NT2/D1 (cell line): Measurements from ENCODE around the gene ZNF358.

ENCODE experiments used
- DNase-seq: peaks from one replicate; pipeline ENCODE4 v3.0.0-alpha.2; 2011; ENCODE audit warnings: low read depth, low spot score
- H3K27me3 ChIP-seq: 2 replicates; pipeline ENCODE4 v1.6.0; 2011; ENCODE audit warnings: mild to moderate bottlenecking; ENCODE audit not compliant: insufficient read length, insufficient read depth
- H3K36me3 ChIP-seq: 2 replicates; pipeline ENCODE4 v1.6.1; 2011; ENCODE audit warnings: mild to moderate bottlenecking, low read length, mixed read lengths; ENCODE audit not compliant: insufficient read depth, insufficient read length
- H3K4me1 ChIP-seq: 2 replicates; pipeline ENCODE4 v1.5.1; 2011; ENCODE audit not compliant: insufficient read depth, insufficient read length
- H3K4me3 ChIP-seq: 2 replicates; pipeline ENCODE4 v1.5.1; 2011; ENCODE audit warnings: low read depth; ENCODE audit not compliant: insufficient read length
- H3K9ac ChIP-seq: 2 replicates; pipeline ENCODE4 v1.6.0; 2011; ENCODE audit warnings: low read depth; ENCODE audit not compliant: insufficient read length
- H3K9me3 ChIP-seq: 2 replicates; pipeline ENCODE4 v1.5.1; 2011; ENCODE audit warnings: mild to moderate bottlenecking, low read length; ENCODE audit not compliant: insufficient read depth
- SUZ12 ChIP-seq: IDR thresholded peaks from 2 replicates; pipeline ENCODE4 v1.6.1; 2011; ENCODE audit not compliant: insufficient read length, insufficient read depth; ENCODE audit errors: extremely low read depth
- YY1 ChIP-seq: IDR thresholded peaks from 2 replicates; pipeline ENCODE4 v1.6.1; 2011; ENCODE audit not compliant: insufficient read length, insufficient read depth
- ZNF274 ChIP-seq: IDR thresholded peaks from 2 replicates; pipeline ENCODE4 v1.6.1; 2011; ENCODE audit warnings: mild to moderate bottlenecking, low read depth, low read length

ZNF358 gene

DNA sequence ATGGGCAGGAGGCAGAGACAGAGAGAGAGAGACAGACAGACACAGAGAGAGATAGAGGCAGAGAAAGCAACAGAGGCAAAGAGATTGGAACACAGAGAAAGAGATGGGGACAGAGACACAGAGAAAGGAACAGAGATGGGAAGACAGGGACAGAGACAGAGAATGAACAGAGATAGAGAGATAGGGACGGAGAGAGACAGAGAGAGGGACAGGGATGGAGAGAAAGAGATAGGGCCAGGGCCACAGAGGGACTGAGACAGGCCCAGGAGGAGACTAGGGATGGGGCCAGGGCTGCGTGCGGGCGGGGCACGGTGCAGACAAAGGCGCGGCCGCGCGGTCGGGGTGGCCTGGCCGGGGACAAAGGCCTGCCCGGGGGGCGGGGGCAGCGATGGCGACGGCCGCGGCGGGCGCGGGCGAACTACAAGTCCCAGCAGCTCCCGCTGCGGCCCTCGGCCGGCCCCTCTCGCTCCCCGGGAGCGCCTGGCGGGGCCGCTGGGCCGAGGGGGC is at the start of gene ZNF358:
ZNF358 (plus strand) TSS at position 459 of the 507 bp plus-strand sequence. CDS start 3,140 bp downstream, outside the sequence.
- H3K4me3 ChIP-seq = peak within 1 kb of the TSS; percentile 81
- H3K27me3 ChIP-seq = no peaks in the 10 kb centered on the region
- peaks cover 14% of the 10 kb centered on the region for H3K36me3 ChIP-seq
- TF ChIP-seq ZNF274 = no peak
- TF ChIP-seq YY1 = peak; percentile 52
- TF ChIP-seq SUZ12 = no peak
- no peak for DNase-seq
- H3K9me3 ChIP-seq = no peaks in the 10 kb centered on the region
- H3K4me1 ChIP-seq = peaks cover 9% of the 10 kb centered on the region
- H3K9ac ChIP-seq = peak within 1 kb of the TSS; percentile 87

DNA sequence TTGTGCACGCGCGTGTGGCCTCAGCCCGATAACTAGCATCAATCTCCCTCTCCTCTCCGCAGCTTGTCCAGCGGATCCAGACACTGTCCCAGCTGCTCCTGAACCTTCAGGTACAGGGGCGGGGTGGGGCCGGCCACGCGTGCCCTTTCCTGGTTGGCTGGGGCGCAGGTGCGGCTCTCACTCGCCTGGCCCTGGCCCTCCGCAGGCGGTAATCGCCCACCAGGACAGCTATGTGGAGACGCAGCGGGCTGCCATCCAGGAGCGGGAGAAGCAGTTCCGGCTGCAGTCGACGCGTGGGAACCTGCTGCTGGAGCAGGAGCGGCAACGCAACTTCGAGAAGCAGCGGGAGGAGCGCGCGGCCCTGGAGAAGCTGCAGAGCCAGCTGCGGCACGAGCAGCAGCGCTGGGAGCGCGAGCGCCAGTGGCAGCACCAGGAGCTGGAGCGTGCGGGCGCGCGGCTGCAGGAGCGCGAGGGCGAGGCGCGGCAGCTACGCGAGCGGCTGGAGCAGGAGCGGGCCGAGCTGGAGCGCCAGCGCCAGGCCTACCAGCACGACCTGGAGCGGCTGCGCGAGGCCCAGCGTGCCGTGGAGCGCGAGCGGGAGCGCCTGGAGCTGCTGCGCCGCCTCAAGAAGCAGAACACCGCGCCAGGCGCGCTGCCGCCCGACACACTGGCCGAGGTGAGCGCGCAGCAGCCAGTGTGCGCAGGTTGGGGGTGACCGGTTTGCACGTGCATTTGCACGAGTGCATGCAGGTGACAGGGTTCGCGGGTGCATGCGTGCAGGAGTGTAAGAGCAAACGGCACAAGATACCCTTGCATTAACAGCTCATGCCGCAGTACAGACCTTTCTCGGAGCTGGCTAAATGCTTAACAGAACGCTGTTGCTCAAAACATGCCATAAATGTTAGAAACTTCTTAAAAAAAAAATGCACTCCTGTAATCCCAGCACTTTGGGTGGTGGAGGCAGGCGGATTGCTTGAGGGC is 48.6 kb upstream of the ZNF358 start:
- no peak for DNase-seq
- no peak overlapping the region for H3K4me3 ChIP-seq
- TF ChIP-seq YY1 (no peak), ZNF274 (no peak)
- peaks cover 75% of the 10 kb centered on the region for H3K36me3 ChIP-seq
- no peaks in the 10 kb centered on the region for H3K27me3 ChIP-seq
- H3K9ac ChIP-seq = no peak overlapping the region
- H3K9me3 ChIP-seq = no peaks in the 10 kb centered on the region
- peaks cover 3% of the 10 kb centered on the region for H3K4me1 ChIP-seq

DNA sequence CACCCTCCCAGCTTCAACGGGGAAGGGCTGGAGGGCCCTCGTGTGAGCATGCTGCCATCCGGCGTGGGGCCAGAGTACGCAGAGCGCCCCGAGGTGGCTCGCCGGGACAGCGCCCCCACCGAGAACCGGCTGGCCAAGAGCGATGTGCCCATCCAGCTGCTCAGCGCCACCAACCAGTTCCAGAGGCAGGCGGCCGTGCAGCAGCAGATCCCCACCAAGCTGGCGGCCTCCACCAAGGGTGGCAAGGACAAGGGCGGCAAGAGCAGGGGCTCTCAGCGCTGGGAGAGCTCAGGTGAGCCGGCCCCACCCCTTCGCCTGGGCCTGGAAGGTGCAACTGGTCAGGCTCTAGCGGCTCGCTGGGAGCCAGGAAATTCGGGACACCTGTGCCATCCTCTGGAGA is 47.1 kb upstream of the ZNF358 start:
- DNase-seq = no peak
- Histone ChIP-seq H3K36me3 (peaks cover 63% of the 10 kb centered on the region), H3K9me3 (no peaks in the 10 kb centered on the region), H3K4me3 (no peak overlapping the region), H3K9ac (no peak overlapping the region), H3K27me3 (no peaks in the 10 kb centered on the region), H3K4me1 (peaks cover 2% of the 10 kb centered on the region)
- TF ChIP-seq ZNF274 (no peak), YY1 (no peak), SUZ12 (no peak)

- Histone ChIP-seq H3K4me3 (no peak overlapping the region), H3K27me3 (no peaks in the 10 kb centered on the region), H3K9ac (no peak overlapping the region), H3K36me3 (peaks cover 56% of the 10 kb centered on the region), H3K4me1 (peaks cover 2% of the 10 kb centered on the region), H3K9me3 (no peaks in the 10 kb centered on the region)
- TF ChIP-seq YY1 = no peak
- no peak for TF ChIP-seq ZNF274
- no peak for TF ChIP-seq SUZ12
- DNase-seq = no peak
These were observed 46.1 kb upstream of the ZNF358 start for GRCh38 chr19:7469669-7470285.

- H3K4me1 ChIP-seq = no peaks in the 10 kb centered on the region
- no peak for DNase-seq
- no peaks in the 10 kb centered on the region for H3K9me3 ChIP-seq
- peaks cover 52% of the 10 kb centered on the region for H3K36me3 ChIP-seq
- H3K27me3 ChIP-seq = no peaks in the 10 kb centered on the region
- H3K4me3 ChIP-seq = no peak overlapping the region
- no peak overlapping the region for H3K9ac ChIP-seq
- no peak for TF ChIP-seq ZNF274
- TF ChIP-seq SUZ12 = no peak
- no peak for TF ChIP-seq YY1
These were observed 45.2 kb upstream of the ZNF358 start for GRCh38 chr19:7470540-7471305.

- H3K9ac ChIP-seq = no peak overlapping the region
- DNase-seq = no peak
- TF ChIP-seq SUZ12 (no peak), YY1 (no peak), ZNF274 (no peak)
- no peaks in the 10 kb centered on the region for H3K9me3 ChIP-seq
- peaks cover 49% of the 10 kb centered on the region for H3K36me3 ChIP-seq
- no peaks in the 10 kb centered on the region for H3K27me3 ChIP-seq
- H3K4me3 ChIP-seq = no peak overlapping the region
- peaks cover under 1% of the 10 kb centered on the region for H3K4me1 ChIP-seq
These were observed 43.9 kb upstream of the ZNF358 start for GRCh38 chr19:7471696-7472615.
